SK-N-SH treated with all-trans-retinoic acid at 6 μM for 48 hours (cell line): Measurements from ENCODE around the gene LYRM4.

Source experiments
- ATAC-seq: fragments of 200-7000 bp; cut with Tn5 transposase; 3 replicates; pipeline ENCODE4 v1.9.1; 2020; ENCODE audit warnings: mild to moderate bottlenecking, moderate library complexity
- ARNTL ChIP-seq: fragments of 450-650 bp; formaldehyde crosslinking; IDR thresholded peaks from 2 replicates; pipeline ENCODE4 v1.5.0; 2020; ENCODE audit warnings: low read depth, mild to moderate bottlenecking, moderate library complexity, borderline replicate concordance
- BACH2 ChIP-seq: fragments of 250-450 bp; sonication (Bioruptor Pico); IDR thresholded peaks from 2 replicates; pipeline ENCODE4 v1.9.0; 2021; ENCODE audit warnings: mild to moderate bottlenecking, borderline replicate concordance
- CSDC2 ChIP-seq: fragments of 250-450 bp; sonication (Bioruptor Pico); IDR thresholded peaks from 2 replicates; pipeline ENCODE4 v1.5.0; 2020; ENCODE audit warnings: mild to moderate bottlenecking, moderate library complexity
- ESRRG ChIP-seq: fragments of 250-450 bp; sonication (Bioruptor Pico); IDR thresholded peaks from 2 replicates; pipeline ENCODE4 v1.6.1; 2021; ENCODE audit warnings: mild to moderate bottlenecking
- GLIS3 ChIP-seq: fragments of 250-450 bp; sonication (Bioruptor Pico); IDR thresholded peaks from 2 replicates; pipeline ENCODE4 v1.5.0; 2020; ENCODE audit warnings: mild to moderate bottlenecking, moderate library complexity
- ISL1 ChIP-seq: fragments of 250-450 bp; sonication (Bioruptor Pico); IDR thresholded peaks from 2 replicates; pipeline ENCODE4 v2.1.2; 2022; ENCODE audit warnings: mild to moderate bottlenecking, moderate library complexity
- OSR1 ChIP-seq: fragments of 250-450 bp; sonication (Bioruptor Pico); IDR thresholded peaks from 2 replicates; pipeline ENCODE4 v1.8.0; 2022; ENCODE audit warnings: moderate library complexity, mild to moderate bottlenecking, inconsistent platforms
- POU6F1 ChIP-seq: fragments of 250-450 bp; sonication (Bioruptor Pico); IDR thresholded peaks from 2 replicates; pipeline ENCODE4 v1.8.0; 2021; ENCODE audit warnings: low read depth, mild to moderate bottlenecking, moderate library complexity, borderline replicate concordance
- PPARA ChIP-seq: fragments of 250-450 bp; sonication (Bioruptor Pico); IDR thresholded peaks from 2 replicates; pipeline ENCODE4 v1.5.0; 2020; ENCODE audit warnings: mild to moderate bottlenecking, borderline replicate concordance
- RARB ChIP-seq: fragments of 250-450 bp; sonication (Bioruptor Pico); IDR thresholded peaks from 2 replicates; pipeline ENCODE4 v1.8.0; 2021; ENCODE audit warnings: mild to moderate bottlenecking, moderate library complexity
- TCF4 ChIP-seq: fragments of 250-450 bp; sonication (Bioruptor Pico); IDR thresholded peaks from 2 replicates; pipeline ENCODE4 v1.8.0; 2021; ENCODE audit warnings: mild to moderate bottlenecking, moderate library complexity, borderline replicate concordance
- TOX ChIP-seq: fragments of 250-450 bp; sonication (Bioruptor Pico); IDR thresholded peaks from 2 replicates; pipeline ENCODE4 v1.8.0; 2021; ENCODE audit warnings: mild to moderate bottlenecking, moderate library complexity, borderline replicate concordance
- TSHZ2 ChIP-seq: fragments of 250-450 bp; sonication (Bioruptor Pico); IDR thresholded peaks from 2 replicates; pipeline ENCODE4 v1.5.0; 2020; ENCODE audit warnings: mild to moderate bottlenecking, moderate library complexity
- ZC3H10 ChIP-seq: fragments of 250-450 bp; sonication (Bioruptor Pico); IDR thresholded peaks from 2 replicates; pipeline ENCODE4 v1.5.1; 2021; ENCODE audit warnings: mild to moderate bottlenecking, moderate library complexity
- ZFP3 ChIP-seq: fragments of 250-450 bp; sonication (Bioruptor Pico); IDR thresholded peaks from 2 replicates; pipeline ENCODE4 v1.5.0; 2020; ENCODE audit warnings: mild to moderate bottlenecking, moderate library complexity
- ZFP30 ChIP-seq: fragments of 450-650 bp; formaldehyde crosslinking; IDR thresholded peaks from 2 replicates; pipeline ENCODE4 v1.5.0; 2022; ENCODE audit warnings: mild to moderate bottlenecking, moderate library complexity
- ZNF565 ChIP-seq: fragments of 450-650 bp; formaldehyde crosslinking; conservative IDR thresholded peaks from 2 replicates; pipeline ENCODE4 v1.5.0; 2020; ENCODE audit warnings: low read depth, mild to moderate bottlenecking, moderate library complexity
- ZNF70 ChIP-seq: fragments of 450-650 bp; formaldehyde crosslinking; IDR thresholded peaks from 2 replicates; pipeline ENCODE4 v1.5.0; 2020; ENCODE audit warnings: mild to moderate bottlenecking, moderate library complexity
- ZNF8 ChIP-seq: fragments of 450-650 bp; formaldehyde crosslinking; IDR thresholded peaks from 2 replicates; pipeline ENCODE4 v1.5.0; 2020; ENCODE audit warnings: mild to moderate bottlenecking, moderate library complexity
- TF ChIP-seq, protein P1 (sequence below): fragments of 250-450 bp; sonication (Bioruptor Pico); IDR thresholded peaks from 2 replicates; pipeline ENCODE4 v1.5.1; 2021; ENCODE audit warnings: mild to moderate bottlenecking, moderate library complexity
- TF ChIP-seq, protein P2 (sequence below): fragments of 250-450 bp; sonication (Bioruptor Pico); IDR thresholded peaks from 2 replicates; pipeline ENCODE4 v1.8.0; 2020; ENCODE audit warnings: mild to moderate bottlenecking, moderate library complexity, borderline replicate concordance

The LYRM4 gene

DNA sequence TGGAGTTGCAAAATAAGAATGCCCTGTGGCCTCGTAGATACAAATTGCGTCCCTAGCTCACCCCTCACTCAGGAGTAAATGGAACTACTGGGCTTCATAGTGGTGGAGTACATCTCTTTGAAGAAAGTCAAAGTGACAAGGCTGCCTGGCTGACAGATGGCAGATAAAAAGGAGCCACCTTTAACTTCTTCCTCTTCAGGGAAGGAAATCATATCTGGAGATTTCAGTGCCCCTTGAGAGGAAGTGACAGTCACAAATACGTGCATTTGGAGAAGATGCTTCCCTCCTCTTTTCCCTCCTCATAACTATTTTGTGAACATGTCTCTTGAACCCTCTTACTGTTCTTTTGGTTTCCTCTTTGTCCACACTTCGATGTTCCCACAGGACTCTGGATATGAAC, 132.4 kb downstream of the LYRM4 start:
- TF ChIP-seq ARNTL (CRISPR knock-in tag) (no peak), ZFP30 (CRISPR knock-in tag) (no peak), ZFP3 (CRISPR knock-in tag) (no peak), ISL1 (no peak), TCF4 (CRISPR knock-in tag) (no peak), ZC3H10 (CRISPR knock-in tag) (no peak), POU6F1 (CRISPR knock-in tag) (no peak), RARB (CRISPR knock-in tag) (no peak), CSDC2 (CRISPR knock-in tag) (no peak), BACH2 (CRISPR knock-in tag) (no peak), GLIS3 (CRISPR knock-in tag) (no peak), OSR1 (CRISPR knock-in tag) (no peak), ZNF565 (CRISPR knock-in tag) (no peak)
- ATAC-seq: no peak

DNA sequence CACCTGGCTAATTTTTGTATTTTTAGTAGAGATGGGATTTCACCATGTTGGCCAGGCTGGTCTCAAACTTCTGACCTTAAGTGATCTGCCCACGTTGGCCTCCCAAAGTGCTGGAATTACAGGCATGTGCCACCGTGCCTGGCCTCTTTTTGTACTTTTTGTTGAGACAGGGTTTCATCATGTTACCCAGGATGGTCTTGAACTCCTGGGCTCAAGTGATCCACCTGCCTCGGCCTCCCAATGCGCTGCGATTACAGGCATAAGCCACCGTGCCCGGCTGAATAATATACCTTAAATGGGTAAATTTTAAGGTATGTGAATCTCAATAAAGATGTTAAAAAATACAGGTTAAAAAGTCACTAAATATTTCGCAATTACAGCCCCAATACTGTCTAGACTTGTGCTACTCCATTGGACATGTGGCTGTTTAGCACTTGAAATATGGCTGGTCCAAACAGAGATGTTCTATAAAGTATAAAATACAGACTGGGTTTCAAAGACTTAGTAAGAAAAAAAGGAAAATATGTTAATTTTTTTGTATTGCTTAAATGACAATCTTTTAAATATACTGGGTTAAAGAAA, 133.6 kb downstream of the LYRM4 start:
- TF ChIP-seq ZNF8 (CRISPR knock-in tag) (no peak), TCF4 (CRISPR knock-in tag) (no peak), PPARA (CRISPR knock-in tag) (no peak), ESRRG (no peak), ZC3H10 (CRISPR knock-in tag) (no peak), TOX (CRISPR knock-in tag) (no peak)
- no peak for ATAC-seq

DNA sequence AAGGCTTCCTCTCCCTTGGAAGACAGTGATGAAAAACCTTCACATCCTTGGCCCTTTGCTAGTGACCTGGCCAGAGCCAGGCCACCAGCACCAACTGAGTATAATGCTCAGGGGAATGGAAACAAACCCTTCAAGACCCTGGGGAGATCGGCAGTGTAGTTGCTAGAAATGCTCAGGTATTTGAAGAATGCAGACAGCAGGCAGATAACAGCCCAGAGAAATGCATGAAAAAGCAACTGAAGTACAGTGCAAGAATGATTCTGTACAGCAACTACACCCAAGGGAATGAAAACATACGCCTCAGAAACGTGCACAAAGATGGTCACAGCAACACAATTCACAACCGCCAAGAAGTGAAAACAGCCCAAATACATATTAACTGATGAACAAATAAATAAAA, 134.5 kb downstream of the LYRM4 start:
- TF ChIP-seq PPARA (CRISPR knock-in tag) (no peak), ZNF8 (CRISPR knock-in tag) (no peak)

DNA sequence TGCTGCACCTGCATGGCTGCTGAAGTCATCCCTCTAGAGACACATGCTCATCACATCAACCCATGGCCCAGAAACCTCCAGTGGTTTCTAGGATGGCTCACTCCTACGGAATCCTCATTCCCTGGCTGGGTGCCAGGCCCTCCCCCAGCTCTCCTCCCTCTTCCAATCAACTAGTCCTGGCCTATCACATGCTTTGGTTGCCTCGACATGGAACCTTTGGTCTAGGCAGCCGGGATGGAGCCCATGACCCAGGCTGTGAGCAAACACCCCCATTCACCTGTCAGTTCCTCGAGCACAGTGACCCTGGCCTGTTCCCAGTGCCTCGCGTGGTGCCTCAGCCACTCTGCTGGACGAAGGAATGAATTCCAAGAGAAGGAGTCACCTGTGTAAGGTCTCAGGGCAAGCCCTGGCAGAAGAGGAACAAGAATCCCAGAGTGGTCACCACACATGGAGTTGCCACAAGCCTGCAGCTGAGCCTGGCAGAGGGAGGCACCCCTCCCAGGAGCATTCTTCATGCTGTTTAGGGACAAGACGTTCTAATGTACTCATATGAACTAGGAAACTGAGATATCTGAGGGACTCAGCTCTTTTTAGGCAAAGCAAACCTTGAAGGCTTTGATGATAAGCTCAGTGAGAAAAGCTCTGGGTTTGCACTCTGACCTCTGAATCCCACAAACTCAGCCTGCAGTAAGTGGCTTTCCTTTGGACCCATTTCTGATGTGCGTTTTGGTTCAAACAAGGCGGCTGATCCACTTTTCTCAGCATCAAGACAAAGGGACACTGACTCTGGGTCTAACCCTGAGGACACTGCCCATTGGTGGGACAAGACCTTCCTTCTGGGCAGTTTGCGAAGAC, 135.4 kb downstream of the LYRM4 start:
- TF ChIP-seq RARB (CRISPR knock-in tag) (no peak), ISL1 (no peak), TSHZ2 (CRISPR knock-in tag) (no peak), PPARA (CRISPR knock-in tag) (no peak), ARNTL (CRISPR knock-in tag) (no peak), ZNF70 (CRISPR knock-in tag) (no peak), ZC3H10 (CRISPR knock-in tag) (no peak), ZFP30 (CRISPR knock-in tag) (no peak), GLIS3 (CRISPR knock-in tag) (no peak), TCF4 (CRISPR knock-in tag) (no peak), ZNF8 (CRISPR knock-in tag) (no peak), ZFP3 (CRISPR knock-in tag) (no peak), ZNF565 (CRISPR knock-in tag) (no peak), OSR1 (CRISPR knock-in tag) (no peak)
- TF ChIP-seq, protein P1, sequence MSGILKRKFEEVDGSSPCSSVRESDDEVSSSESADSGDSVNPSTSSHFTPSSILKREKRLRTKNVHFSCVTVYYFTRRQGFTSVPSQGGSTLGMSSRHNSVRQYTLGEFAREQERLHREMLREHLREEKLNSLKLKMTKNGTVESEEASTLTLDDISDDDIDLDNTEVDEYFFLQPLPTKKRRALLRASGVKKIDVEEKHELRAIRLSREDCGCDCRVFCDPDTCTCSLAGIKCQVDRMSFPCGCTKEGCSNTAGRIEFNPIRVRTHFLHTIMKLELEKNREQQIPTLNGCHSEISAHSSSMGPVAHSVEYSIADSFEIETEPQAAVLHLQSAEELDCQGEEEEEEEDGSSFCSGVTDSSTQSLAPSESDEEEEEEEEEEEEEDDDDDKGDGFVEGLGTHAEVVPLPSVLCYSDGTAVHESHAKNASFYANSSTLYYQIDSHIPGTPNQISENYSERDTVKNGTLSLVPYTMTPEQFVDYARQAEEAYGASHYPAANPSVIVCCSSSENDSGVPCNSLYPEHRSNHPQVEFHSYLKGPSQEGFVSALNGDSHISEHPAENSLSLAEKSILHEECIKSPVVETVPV (CRISPR knock-in tag): no peak
- TF ChIP-seq, protein P2, sequence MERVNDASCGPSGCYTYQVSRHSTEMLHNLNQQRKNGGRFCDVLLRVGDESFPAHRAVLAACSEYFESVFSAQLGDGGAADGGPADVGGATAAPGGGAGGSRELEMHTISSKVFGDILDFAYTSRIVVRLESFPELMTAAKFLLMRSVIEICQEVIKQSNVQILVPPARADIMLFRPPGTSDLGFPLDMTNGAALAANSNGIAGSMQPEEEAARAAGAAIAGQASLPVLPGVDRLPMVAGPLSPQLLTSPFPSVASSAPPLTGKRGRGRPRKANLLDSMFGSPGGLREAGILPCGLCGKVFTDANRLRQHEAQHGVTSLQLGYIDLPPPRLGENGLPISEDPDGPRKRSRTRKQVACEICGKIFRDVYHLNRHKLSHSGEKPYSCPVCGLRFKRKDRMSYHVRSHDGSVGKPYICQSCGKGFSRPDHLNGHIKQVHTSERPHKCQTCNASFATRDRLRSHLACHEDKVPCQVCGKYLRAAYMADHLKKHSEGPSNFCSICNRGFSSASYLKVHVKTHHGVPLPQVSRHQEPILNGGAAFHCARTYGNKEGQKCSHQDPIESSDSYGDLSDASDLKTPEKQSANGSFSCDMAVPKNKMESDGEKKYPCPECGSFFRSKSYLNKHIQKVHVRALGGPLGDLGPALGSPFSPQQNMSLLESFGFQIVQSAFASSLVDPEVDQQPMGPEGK: no peak
- TF ChIP-seq, all 23 proteins: peak for 0
- ATAC-seq: peak; percentile 67; the same call in 2 of the 3 replicates

More for the DNA sequence above, 134.5 kb downstream of the LYRM4 start:
- peak; percentile 56 for ATAC-seq
